BLaER1 (cell line): ENCODE measurements around the gene TACR1.

Experiments used
- H3K27ac ChIP-seq: shearing (Covaris generic); formaldehyde crosslinking; 2 replicates; pipeline ENCODE4 v1.8.1; 2022
- H3K27me3 ChIP-seq: shearing (Covaris generic); formaldehyde crosslinking; 2 replicates; pipeline ENCODE4 v1.8.1; 2022
- H3K36me3 ChIP-seq: shearing (Covaris generic); formaldehyde crosslinking; 2 replicates; pipeline ENCODE4 v1.8.1; 2022
- H3K4me1 ChIP-seq: shearing (Covaris generic); formaldehyde crosslinking; 2 replicates; pipeline ENCODE4 v1.8.1; 2022
- H3K4me2 ChIP-seq: shearing (Covaris generic); formaldehyde crosslinking; 2 replicates; pipeline ENCODE4 v1.8.1; 2022
- H3K4me3 ChIP-seq: shearing (Covaris generic); formaldehyde crosslinking; 2 replicates; pipeline ENCODE4 v1.8.1; 2022
- H3K9ac ChIP-seq: shearing (Covaris generic); formaldehyde crosslinking; 2 replicates; pipeline ENCODE4 v1.8.1; 2022
- H3K9me3 ChIP-seq: shearing (Covaris generic); formaldehyde crosslinking; 2 replicates; pipeline ENCODE4 v1.8.1; 2022
- H4K20me1 ChIP-seq: shearing (Covaris generic); formaldehyde crosslinking; 2 replicates; pipeline ENCODE4 v1.8.1; 2022
- Cebpa-rat ChIP-seq: shearing (Covaris generic); IDR thresholded peaks from 2 replicates; pipeline ENCODE4 v1.8.1; 2022

Gene TACR1

DNA sequence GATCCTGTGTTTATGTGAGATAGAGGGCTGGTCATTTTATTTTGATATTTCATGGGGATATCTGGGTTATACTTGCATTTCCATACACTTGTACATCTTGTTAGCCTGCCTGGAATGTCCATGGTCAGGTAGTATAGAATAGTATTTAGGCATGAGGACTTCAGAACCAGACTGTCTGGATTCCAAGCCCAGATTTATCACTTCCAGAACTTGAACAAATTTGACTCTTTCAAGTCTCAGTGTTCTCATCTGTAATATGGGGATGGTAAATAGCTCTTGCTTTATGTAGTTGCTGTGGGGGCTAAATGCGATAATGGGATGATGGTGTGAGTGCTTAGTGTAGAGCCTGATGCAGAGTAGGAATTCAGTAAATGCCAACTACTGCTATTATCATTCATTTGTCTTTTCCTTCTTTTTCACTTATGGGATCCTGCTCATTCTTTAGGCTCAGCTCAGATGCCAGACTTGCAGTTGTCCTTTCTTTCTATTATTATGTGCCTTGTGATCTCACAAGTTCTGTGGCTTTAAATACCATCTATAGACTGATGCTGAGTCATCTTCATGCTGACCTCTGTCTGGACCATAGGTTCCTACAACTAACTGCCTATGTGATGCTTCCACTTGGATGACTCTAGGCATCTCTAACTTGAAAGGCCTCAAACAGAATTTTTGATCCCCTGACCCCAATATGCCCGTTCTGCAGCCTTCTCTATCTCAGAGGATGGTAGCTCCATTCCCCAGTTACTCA is 173.5 kb downstream of the TACR1 start:
- no peaks in the 10 kb centered on the region for H4K20me1 ChIP-seq
- H3K4me2 ChIP-seq: no peak overlapping the region
- no peaks in the 10 kb centered on the region for H3K36me3 ChIP-seq
- H3K9ac ChIP-seq: no peak overlapping the region
- H3K4me1 ChIP-seq: no peaks in the 10 kb centered on the region
- no peak overlapping the region for H3K4me3 ChIP-seq
- TF ChIP-seq Cebpa-rat: no peak
- H3K9me3 ChIP-seq: no peaks in the 10 kb centered on the region
- no peaks in the 10 kb centered on the region for H3K27me3 ChIP-seq
- no peak overlapping the region for H3K27ac ChIP-seq

DNA sequence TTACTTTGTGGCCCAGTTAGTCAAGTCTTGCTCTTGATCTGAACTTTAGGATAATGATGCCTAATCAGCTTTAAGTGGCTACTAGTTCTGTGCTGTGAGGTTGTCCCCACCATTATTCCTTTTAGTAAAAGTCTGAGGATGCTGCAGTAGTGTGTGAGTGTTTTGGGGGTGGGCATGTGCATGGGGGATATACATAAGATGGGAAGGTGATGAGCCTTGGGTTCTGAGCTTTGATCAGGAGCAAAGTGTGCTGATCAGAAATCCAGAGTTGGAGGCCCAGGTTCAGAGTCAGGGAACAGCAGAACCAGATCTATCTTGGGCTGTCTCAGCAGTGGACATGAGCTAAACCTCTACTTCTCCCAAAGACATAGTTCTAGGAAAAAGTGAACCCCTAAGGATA is 174.1 kb downstream of the TACR1 start:
- H3K9me3 ChIP-seq: no peaks in the 10 kb centered on the region
- H4K20me1 ChIP-seq: no peaks in the 10 kb centered on the region
- no peak overlapping the region for H3K4me3 ChIP-seq
- no peak overlapping the region for H3K9ac ChIP-seq
- no peaks in the 10 kb centered on the region for H3K36me3 ChIP-seq
- no peaks in the 10 kb centered on the region for H3K27me3 ChIP-seq
- no peak overlapping the region for H3K27ac ChIP-seq
- TF ChIP-seq Cebpa-rat: no peak
- H3K4me2 ChIP-seq: no peak overlapping the region
- no peaks in the 10 kb centered on the region for H3K4me1 ChIP-seq

DNA sequence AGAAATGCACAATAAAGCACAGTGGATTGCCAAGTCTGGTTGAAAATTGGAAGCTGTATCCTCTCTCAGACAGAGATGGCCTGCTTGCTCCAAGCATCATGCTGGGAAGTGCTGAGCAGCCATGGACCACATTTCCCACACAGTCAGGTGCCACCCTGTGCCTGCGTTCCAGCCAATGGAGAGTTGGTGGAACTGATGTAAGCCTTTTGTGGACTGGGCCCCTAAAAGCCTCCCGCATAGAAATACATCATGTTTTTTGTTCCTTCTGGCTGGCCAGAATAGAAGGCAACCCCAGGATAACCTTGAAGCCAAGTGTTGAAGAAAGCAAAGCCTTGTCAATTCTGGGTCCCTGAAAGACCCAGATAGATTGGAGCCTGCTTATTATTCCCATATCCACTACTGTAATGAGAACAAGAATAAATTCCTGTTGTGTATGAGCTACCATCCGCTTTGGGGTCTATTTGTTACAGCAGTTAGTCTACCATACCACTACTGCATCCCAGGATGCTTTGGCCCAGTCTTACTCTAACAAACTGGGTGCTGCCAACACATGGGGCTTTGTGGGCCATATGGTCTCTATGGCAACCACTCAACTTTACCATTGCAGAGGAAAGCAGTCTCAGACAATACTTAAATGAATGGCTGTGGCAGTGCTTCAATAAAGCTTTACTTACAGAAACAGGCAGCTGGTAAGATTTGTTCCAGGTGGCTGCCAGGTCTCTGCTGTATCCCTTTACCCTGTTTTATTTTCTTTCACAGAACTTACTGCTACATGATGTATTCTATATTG is 175.5 kb downstream of the TACR1 start:
- H3K9ac ChIP-seq: no peak overlapping the region
- H3K9me3 ChIP-seq: no peaks in the 10 kb centered on the region
- H3K27me3 ChIP-seq: no peaks in the 10 kb centered on the region
- no peak overlapping the region for H3K4me2 ChIP-seq
- no peak overlapping the region for H3K4me3 ChIP-seq
- H4K20me1 ChIP-seq: no peaks in the 10 kb centered on the region
- no peaks in the 10 kb centered on the region for H3K36me3 ChIP-seq
- no peak for TF ChIP-seq Cebpa-rat
- H3K4me1 ChIP-seq: no peaks in the 10 kb centered on the region
- no peak overlapping the region for H3K27ac ChIP-seq

DNA sequence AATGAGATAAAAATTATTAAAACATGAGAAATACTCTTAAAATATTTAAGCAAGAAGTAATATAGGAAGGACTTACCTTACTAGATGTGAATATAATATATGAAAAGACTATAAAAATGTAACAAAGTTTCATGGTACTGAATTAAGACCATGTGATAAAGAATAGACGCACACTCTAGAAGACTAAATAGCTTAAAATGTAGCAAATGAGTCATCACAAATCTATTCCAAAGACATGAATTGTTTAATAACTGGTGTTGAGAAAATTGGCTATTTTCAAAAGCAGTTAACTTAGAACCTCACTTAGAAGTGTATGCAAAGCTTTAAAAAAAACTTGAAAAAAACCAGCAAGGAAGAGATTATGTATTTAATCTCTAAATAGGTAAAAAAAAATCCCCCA is 176.8 kb downstream of the TACR1 start:
- H3K9ac ChIP-seq: no peak overlapping the region
- no peaks in the 10 kb centered on the region for H3K36me3 ChIP-seq
- no peak overlapping the region for H3K27ac ChIP-seq
- H3K9me3 ChIP-seq: no peaks in the 10 kb centered on the region
- no peak overlapping the region for H3K4me2 ChIP-seq
- no peak for TF ChIP-seq Cebpa-rat
- no peaks in the 10 kb centered on the region for H3K4me1 ChIP-seq
- H3K4me3 ChIP-seq: no peak overlapping the region
- H4K20me1 ChIP-seq: no peaks in the 10 kb centered on the region
- no peaks in the 10 kb centered on the region for H3K27me3 ChIP-seq

DNA sequence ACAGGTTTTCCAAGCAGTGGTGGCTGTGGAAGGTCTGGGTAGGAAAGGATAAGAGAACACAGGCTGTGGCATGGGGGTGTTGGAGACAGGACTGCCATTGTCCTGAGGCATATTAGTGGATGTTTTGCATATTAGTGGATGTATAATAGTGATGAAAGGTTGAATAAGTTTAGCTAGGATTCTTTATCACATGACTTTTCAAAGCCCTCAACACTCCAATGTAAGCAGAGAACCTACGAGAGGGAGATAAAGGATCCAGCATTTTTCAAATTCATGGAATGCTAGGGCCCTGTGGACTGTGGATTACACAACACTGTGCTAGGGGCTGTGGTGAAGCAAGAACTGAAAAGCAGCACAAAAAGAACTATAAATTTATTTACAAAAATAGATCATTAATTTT is 177.6 kb downstream of the TACR1 start:
- no peak for TF ChIP-seq Cebpa-rat
- Histone ChIP-seq H3K27me3 (no peaks in the 10 kb centered on the region), H3K9me3 (no peaks in the 10 kb centered on the region), H3K4me2 (no peak overlapping the region), H3K4me1 (no peaks in the 10 kb centered on the region), H3K9ac (no peak overlapping the region), H4K20me1 (no peaks in the 10 kb centered on the region), H3K4me3 (no peak overlapping the region), H3K27ac (no peak overlapping the region), H3K36me3 (no peaks in the 10 kb centered on the region)

DNA sequence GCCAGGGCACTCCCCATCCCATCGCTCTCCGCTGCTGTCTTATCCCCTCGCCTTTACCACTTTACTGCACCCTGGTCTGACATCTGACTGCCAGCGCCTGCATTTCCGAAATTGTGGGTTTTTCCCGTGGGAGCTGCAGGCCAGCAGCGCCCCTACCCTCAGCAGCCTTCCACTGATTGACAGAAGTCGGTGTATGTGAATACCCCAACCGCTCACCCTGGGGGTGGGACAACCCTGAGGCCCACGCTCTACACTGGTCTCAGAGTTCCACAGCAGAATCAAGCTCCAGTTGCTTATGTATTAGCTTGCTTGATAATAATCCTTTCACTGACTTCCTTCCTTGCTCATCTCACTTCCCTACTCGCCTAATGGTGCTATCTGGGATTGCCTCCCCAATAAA is 178.8 kb downstream of the TACR1 start:
- Histone ChIP-seq H3K36me3 (no peaks in the 10 kb centered on the region), H3K4me1 (no peaks in the 10 kb centered on the region), H3K27me3 (no peaks in the 10 kb centered on the region), H3K4me2 (no peak overlapping the region), H3K9ac (no peak overlapping the region), H4K20me1 (no peaks in the 10 kb centered on the region), H3K27ac (no peak overlapping the region), H3K9me3 (no peaks in the 10 kb centered on the region), H3K4me3 (no peak overlapping the region)
- no peak for TF ChIP-seq Cebpa-rat

DNA sequence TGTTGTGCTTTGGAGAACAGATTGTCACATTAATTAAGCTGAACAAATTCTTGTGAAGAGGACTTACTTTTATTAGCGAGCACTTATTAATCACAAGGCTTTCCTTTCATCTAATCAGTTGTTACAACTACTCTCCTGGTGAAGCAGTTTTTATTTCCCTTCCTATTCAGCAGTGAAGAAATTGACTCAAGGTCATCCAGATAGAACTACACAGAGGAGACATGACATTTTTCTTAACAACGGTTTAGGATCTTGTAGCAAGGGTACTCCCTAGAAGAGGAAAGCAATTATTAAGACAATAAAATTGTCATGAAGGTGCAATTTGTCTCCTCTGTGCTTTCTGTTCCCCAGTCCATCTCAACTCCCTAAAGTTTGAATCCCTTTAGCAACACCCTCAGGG is 179.5 kb downstream of the TACR1 start:
- no peak overlapping the region for H3K4me3 ChIP-seq
- no peaks in the 10 kb centered on the region for H3K27me3 ChIP-seq
- H3K27ac ChIP-seq: no peak overlapping the region
- no peak overlapping the region for H3K4me2 ChIP-seq
- no peaks in the 10 kb centered on the region; the same call in 1 of the 2 replicates for H3K9me3 ChIP-seq
- H3K9ac ChIP-seq: no peak overlapping the region
- no peaks in the 10 kb centered on the region for H3K36me3 ChIP-seq
- no peaks in the 10 kb centered on the region for H3K4me1 ChIP-seq
- no peaks in the 10 kb centered on the region for H4K20me1 ChIP-seq
- no peak for TF ChIP-seq Cebpa-rat

DNA sequence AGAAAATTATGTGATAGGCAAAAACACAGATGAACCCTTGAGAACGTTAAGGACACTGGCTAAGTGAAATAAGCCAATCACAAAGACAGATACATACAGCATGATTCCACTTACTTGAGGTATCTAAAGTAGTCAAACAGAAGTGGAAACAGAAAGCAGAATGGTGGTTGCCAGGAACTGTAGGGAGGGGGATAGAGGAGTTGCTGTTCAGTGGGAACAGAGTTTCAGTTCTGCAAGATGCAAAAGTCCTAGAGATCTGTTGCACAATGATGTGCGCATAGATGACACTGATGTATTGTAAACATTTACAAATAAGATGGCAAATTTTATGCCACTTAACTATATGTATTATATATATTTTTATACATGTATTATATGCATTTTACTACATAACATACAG is 181.2 kb downstream of the TACR1 start:
- TF ChIP-seq Cebpa-rat: no peak
- H4K20me1 ChIP-seq: no peaks in the 10 kb centered on the region
- H3K27me3 ChIP-seq: no peaks in the 10 kb centered on the region
- no peak overlapping the region for H3K9ac ChIP-seq
- H3K9me3 ChIP-seq: no peaks in the 10 kb centered on the region; the same call in 1 of the 2 replicates
- H3K36me3 ChIP-seq: no peaks in the 10 kb centered on the region
- H3K4me3 ChIP-seq: no peak overlapping the region
- no peak overlapping the region for H3K4me2 ChIP-seq
- no peak overlapping the region for H3K27ac ChIP-seq
- H3K4me1 ChIP-seq: no peaks in the 10 kb centered on the region

DNA sequence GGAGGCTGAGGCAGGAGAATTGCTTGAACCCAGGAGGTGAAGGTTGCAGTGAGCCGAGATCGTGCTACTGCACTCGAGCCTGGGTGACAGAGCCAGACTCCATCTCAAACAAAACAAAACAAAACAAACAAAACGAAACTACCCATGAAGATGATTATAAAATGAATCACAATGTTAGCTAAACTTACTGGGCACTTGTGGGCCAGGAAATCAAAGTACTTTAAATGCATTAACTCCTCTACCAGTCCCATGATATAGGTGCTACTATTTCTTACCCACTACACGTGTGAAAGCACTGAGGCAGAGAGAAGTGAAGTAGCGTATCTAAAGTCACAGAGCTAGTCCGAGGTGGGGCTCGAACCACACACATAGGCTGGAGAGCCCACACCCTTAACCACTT is 187.2 kb downstream of the TACR1 start:
- H3K9me3 ChIP-seq: no peaks in the 10 kb centered on the region; the same call in 1 of the 2 replicates
- no peak overlapping the region for H3K4me2 ChIP-seq
- H3K36me3 ChIP-seq: no peaks in the 10 kb centered on the region
- H3K4me1 ChIP-seq: no peaks in the 10 kb centered on the region
- no peak for TF ChIP-seq Cebpa-rat
- H3K9ac ChIP-seq: no peak overlapping the region
- no peak overlapping the region for H3K4me3 ChIP-seq
- no peaks in the 10 kb centered on the region for H3K27me3 ChIP-seq
- no peak overlapping the region for H3K27ac ChIP-seq
- H4K20me1 ChIP-seq: no peaks in the 10 kb centered on the region

DNA sequence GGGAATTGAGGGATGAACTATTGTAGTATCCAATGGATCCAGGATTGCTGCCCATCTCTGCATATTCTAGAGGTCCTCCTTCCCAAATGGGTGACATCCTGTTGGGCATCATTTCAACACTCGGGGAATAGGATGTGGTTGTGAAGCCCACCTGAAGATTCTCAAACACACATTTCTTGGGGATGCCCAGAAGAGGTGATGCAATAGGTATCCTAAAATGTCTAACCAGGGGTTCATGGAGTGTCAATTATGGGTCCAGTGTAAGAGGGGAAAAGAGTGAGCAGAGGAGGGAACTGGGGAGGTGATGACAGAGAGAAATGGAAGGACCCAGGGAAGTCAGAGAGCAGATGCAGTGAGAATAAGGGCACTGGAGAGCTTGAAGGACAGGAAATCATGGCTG is 188.7 kb downstream of the TACR1 start:
- H3K36me3 ChIP-seq: no peaks in the 10 kb centered on the region
- H3K9me3 ChIP-seq: no peaks in the 10 kb centered on the region; the same call in 1 of the 2 replicates
- H3K4me3 ChIP-seq: no peak overlapping the region
- H4K20me1 ChIP-seq: no peaks in the 10 kb centered on the region
- TF ChIP-seq Cebpa-rat: no peak
- H3K27ac ChIP-seq: no peak overlapping the region
- H3K27me3 ChIP-seq: no peaks in the 10 kb centered on the region
- no peaks in the 10 kb centered on the region for H3K4me1 ChIP-seq
- H3K9ac ChIP-seq: no peak overlapping the region
- H3K4me2 ChIP-seq: no peak overlapping the region
